Measurements from ENCODE around the gene HMGA1.
"Not testable (repeated sequence)": the region's sequence is repeated elsewhere in the genome, so short reads cannot be mapped to it uniquely, and the experiment has no call there.

HMGA1 gene

DNA sequence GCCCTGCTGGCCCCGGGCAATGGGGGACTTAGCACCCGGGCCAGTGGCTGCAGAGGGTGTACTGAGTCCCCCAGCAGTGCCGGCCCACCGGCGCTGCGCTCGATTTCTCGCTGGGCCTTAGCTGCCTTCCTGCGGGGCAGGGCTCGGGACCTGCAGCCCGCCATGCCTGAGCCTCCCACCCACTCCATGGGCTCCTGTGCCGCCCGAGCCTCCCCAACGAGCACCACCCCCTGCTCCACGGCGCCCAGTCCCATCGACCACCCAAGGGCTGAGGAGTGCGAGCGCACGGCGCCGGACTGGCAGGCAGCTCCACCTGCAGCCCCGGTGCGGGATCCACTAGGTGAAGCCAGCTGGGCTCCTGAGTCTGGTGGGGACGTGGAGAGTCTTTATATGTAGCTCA is 32.5 kb downstream of the HMGA1 start:
- DNase-seq: not testable (repeated sequence)

- DNase-seq: not testable (repeated sequence)
Observed at GRCh38 chr6:34269658-34270341, 33.1 kb downstream of the HMGA1 start.

DNA sequence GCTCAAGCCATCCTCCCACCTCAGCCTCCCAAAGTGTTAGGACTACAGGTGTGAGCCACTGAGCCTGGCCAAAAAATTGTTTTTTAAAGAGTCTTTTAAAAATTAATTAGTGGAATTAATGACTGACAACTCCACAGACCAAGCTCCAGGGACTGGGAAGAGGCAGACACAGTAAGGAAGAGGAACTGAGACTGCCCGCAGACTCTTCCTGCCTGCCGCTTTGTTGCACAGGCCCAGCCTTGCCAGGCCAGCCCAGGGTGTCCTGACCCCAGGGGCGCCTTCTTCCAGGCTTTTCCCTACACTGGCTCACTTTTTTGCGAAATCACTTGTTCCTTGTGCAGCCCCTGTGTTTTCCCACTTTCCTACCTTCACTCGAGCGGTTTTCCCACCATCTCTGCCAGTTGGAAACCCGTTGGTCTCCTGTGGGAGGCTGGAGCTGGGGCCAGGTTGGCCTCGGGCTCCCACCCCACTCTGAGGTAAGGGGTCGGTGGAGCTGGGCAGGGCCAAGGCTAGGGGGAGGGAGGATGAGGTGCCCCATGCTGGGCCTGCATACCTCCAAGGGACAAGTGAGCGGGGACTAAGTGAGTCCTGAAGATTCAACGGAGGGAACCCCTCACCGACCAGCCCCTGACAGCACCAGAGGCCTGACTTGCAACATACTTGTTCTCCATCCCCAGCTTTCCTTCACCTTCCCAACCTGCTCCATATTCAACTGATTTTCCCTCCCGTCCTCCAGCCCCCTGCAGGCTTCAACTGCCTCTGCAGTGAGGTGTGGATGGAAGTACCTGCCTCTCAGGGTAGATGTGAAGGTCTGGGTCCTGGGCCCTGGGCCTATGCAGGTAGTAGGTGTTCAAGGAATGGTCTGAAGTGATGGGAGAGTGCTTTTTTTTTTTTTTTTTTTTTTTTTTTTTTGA is 35.6 kb downstream of the HMGA1 start:
- DNase-seq: peak; percentile 43

DNA sequence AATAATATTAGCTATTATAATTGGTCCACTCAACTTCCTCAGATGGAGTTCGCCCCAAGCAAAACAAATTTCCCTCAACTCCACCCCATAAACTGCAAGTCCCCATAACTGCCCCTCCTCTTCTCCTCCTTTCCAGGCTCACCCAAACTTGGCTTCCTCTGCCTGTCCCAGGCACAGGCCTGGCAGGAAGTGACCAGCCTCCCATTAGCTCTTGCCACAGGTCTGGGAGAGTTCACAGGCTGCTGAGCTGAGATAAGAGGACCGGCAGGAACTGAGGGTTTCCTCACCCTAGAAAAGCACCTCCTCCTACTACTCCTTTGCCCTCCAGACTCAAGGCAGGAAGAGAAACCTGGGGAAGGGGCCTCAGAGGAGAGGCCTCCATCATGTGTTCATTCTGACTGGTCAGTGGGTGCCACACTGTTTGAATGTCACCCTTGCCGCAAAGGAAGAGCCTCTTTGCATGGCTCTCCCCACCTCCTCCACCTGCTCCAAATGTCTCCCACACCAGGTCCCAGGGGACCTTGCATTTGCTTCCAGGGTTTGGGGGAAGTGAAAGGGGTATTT is 36.7 kb downstream of the HMGA1 start:
- peak; percentile 53 for DNase-seq

GRCh38 chr6:34274129-34274528 is 37.5 kb downstream of the HMGA1 start:
- DNase-seq: no peak

GRCh38 chr6:34275128-34275804 is 38.6 kb downstream of the HMGA1 start:
- DNase-seq: no peak

DNA sequence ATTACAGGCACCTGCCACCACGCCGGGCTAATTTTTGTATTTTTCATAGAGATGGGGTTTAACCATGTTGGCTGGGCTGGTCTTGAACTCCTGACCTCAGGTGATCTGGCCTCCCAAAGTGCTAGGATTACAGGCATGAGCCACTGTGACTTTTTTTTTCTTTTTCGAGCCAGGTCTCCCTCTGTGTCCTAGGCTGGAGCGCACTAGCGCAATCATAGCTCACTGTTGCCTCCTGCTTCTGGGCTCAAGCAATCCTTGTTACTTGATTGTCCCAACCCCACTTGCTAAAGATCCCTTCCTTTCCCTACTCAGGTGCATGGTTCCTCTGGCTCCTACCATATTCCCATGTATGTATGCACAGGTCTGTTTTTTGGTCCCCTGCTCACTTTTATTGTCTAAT is 39.5 kb downstream of the HMGA1 start:
- no peak for DNase-seq

DNA sequence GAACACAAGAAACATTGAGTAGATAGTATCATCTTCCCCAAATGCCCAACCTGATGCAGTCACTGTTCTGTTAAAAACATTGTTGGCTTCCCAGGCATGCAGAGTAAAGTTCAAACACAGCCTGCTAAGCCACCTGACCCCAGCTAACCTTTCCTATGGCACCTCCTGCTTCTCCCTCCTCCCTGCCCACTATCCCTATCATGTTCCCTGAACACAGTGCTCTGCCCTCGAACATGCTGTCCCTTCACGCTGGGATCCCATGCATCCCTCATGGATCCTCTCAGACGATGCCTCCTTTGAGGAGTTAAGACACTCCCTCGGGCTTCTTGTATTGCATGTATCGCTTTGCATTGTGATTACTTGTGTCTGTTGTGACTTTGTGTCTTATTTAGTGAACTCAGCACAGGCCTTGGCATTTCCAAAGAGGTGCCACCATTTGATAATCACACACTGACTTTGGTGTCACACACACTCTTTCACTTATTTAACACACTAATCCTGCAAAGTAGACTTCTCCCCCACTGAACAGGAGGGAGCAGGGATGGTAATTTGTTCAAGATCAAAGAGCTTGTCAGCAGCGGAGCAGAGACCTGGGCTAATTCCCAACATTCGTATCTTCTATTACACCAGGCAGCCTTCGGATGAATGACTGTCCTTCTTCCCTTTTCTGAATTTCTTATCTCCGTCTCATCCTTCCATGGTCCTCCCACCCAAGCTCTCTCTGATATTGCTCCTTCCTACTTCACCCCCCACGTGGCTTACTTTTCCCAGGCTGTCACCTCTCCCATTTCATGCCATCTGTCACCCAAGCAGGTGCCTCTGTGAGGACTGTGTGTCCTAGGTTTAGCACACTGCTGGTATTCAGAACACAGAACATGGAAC is 40.4 kb downstream of the HMGA1 start:
- no peak for DNase-seq

DNA sequence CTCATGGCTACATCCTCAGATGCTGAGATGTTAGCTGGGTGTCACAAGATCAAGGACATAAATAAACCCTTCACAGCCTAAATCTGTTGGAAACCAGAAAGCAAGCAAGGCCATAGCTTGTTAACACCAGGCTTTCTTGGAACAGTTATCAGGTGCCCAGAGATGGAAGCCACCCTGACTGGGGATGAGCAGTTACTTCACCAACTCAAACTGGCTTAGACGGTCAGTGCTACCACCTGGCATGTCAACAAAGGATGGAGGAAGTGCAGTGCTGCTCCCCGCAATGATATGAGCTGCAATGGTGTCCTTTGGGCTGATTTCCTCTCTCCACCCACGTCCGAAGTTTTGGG is 41.1 kb downstream of the HMGA1 start:
- DNase-seq: no peak

DNA sequence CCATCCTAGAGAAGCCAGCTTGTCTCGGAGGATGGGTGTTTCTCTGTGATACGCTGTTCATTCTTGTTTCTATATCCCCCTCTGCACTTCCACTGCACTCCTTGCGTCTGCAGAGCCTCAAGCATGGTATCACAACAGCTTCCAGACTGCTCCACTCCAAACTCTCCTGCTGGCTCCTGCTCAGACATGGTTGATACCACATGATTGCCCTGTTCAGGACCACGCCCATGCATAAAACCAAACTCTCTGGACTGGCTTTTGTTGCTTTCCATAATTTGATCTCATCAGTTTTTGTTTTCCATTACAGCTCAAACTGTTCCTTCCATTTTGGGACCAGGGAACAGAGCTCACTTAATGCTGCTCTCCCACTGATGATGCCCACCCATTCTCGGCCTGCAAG is 42.2 kb downstream of the HMGA1 start:
- no peak for DNase-seq

GRCh38 chr6:34280216-34280615 is 43.5 kb downstream of the HMGA1 start:
- no peak for DNase-seq

DNA sequence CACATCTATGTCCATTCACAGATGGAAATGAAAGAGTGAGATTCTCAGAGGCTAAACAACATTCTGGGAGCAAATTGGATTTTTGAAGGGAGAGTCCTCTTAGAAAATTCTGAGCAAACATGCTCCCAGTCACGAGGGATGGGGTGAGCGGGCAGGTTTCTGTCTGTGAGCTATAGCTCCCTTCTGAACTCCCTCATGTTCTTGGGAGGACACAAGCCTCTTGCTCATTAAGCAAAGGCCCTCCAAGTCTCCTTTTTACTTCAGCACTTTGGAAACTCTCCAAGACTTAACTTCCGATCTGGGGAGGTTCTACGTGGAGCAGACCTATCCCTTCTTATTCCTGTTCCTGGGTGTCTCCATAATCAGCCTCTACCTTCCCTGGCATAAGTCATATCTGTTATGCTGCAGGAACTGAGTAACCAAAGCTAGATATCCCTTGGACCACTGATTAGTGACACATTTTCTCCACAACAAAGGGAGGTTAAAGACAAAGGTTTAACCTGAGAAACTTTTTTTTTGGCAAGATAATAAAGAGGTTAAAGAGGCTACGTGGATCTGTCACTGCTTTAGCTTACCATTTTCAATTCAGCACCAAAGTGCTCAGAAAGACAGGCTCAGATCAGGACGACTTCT is 45.1 kb downstream of the HMGA1 start:
- no peak for DNase-seq

DNA sequence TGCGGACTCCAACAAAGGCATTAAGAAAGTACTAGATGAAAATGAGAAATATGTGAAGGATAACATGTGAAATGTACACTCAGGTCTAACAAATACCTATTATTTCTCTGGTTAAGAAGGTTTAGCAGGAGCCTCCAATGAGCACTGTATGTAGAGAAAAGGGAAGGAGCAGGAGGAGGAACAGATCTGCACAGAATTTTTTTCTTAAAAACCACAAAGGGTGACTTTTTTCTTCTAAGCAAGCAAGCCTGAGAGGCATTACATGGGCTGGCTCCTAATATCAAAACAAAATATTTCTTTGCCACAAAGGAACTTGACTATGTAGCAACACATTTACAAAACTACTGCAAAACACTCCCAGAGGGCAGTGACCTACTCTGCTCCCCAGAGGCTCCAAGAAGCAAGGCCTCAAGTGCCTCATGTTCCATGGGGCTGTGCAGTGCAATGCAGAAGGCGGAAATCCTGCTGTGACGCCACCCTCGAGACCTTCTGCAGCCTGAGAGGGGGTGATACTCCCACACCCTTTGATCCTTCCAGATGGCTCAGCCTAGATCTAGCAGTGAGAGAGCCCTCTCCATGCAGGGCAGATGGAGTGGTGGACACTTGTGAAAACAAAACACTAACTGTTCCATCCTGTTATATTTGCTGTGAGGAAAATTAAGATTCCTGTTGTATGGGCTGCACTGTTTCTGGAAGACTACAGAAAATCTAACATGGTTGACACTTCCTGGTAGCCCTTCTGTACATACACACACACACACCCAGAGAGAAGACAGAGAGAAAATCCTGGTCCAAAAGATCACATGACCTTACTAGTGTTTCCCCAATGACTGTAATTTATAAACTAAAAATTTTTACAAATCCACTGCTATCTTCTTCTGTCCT is 48.1 kb downstream of the HMGA1 start:
- peak; percentile 69 for DNase-seq

- DNase-seq: no peak
Observed at GRCh38 chr6:34285448-34286164, 48.9 kb downstream of the HMGA1 start.

- no peak for DNase-seq
Observed at GRCh38 chr6:34288581-34288980, 51.9 kb downstream of the HMGA1 start.

DNA sequence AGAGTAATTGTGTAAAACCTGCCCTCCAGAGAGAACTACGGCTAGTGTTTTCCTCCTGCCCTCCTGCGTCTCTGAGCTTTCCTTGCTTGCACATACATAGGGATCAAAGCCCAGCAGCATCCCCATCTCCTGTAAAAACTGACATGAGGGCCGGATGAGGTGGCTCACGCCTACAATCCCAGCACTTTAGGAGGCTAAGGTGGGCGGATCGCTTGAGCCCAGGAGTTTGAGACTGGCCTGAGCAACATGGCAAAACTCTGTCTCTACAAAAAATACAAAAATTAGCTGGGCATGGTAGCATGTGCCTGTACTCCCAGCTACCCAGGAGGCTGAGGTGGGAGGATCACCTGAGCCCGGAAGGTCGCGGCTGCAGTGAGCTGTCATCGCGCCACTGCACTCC is 52.5 kb downstream of the HMGA1 start:
- DNase-seq: no peak

DNA sequence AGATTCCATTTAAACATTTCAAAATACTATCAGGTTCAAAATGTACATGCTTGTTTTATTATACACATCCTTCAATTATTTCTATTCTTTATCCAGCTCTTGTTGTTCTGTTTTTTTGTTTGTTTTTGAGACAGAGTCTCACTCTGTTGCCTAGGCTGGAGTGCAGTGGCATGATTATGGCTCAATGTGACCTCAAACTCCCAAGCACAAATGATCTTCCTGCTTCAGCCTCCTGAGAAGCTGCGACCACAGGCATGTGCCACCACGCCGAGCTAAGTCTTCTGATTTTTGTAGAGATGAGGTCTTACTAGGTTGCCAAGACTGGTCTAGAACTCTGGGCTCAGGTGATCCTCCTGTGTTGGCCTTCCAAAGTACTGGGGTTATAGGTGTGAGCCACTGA is 56.3 kb downstream of the HMGA1 start:
- DNase-seq: no peak

- no peak for DNase-seq
Observed at GRCh38 chr6:34295721-34296120, 59.0 kb downstream of the HMGA1 start.

Measured in femur (tissue), 1 donor.